Choroid plexus epithelial cell (primary cell): ENCODE results near the gene LSS.
"Not testable (repeated sequence)": the region's sequence is repeated elsewhere in the genome, so short reads cannot be mapped to it uniquely, and the experiment has no call there.

Experiments
- DNase-seq: peaks from one replicate; pipeline ENCODE4 v3.0.0-alpha.2; 2010; ENCODE audit warnings: low read depth
- H3K4me3 ChIP-seq: 2 replicates; pipeline ENCODE4 v1.5.1; 2011; ENCODE audit warnings: low read depth, mild to moderate bottlenecking, control low read depth, low read length, moderate library complexity
- TF ChIP-seq, protein P1 (sequence below): conservative IDR thresholded peaks from 2 replicates; pipeline ENCODE4 v1.5.1; 2011; ENCODE audit warnings: low read depth, mild to moderate bottlenecking, control low read depth, inconsistent platforms, low read length, moderate library complexity

Gene LSS

GRCh38 chr21:46205166-46205565, 23.4 kb downstream of the LSS start:
- no peak for DNase-seq
- TF ChIP-seq, protein P1, sequence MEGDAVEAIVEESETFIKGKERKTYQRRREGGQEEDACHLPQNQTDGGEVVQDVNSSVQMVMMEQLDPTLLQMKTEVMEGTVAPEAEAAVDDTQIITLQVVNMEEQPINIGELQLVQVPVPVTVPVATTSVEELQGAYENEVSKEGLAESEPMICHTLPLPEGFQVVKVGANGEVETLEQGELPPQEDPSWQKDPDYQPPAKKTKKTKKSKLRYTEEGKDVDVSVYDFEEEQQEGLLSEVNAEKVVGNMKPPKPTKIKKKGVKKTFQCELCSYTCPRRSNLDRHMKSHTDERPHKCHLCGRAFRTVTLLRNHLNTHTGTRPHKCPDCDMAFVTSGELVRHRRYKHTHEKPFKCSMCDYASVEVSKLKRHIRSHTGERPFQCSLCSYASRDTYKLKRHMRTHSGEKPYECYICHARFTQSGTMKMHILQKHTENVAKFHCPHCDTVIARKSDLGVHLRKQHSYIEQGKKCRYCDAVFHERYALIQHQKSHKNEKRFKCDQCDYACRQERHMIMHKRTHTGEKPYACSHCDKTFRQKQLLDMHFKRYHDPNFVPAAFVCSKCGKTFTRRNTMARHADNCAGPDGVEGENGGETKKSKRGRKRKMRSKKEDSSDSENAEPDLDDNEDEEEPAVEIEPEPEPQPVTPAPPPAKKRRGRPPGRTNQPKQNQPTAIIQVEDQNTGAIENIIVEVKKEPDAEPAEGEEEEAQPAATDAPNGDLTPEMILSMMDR = no peak

DNA sequence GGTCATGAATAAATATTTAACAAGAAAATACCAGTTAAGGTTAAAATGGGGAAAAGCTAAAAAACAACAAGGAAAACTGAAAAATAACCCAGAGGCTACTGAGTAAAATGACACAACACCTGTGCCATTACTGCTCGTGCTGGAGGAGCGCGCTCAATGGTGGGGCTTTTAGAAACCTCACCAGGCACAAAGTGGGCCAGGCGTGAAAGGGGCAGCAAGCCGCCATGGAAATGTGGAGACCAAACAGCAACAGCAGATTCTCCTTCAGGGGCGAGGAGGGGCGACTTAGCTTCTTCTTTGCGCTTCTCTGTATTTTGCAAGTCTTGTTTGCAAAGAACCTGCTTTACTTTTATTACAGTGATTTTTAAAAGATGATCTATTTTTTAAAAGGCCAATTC, 25.4 kb downstream of the LSS start:
- no peak for DNase-seq
- H3K4me3 ChIP-seq = no peak overlapping the region
- TF ChIP-seq, protein P1 = no peak

More at GRCh38 chr21:46205166-46205565, 23.4 kb downstream of the LSS start:
- H3K4me3 ChIP-seq = no peak overlapping the region

- no peak for DNase-seq
- no peak overlapping the region for H3K4me3 ChIP-seq
- TF ChIP-seq, protein P1 = no peak
These were observed 25.9 kb downstream of the LSS start for GRCh38 chr21:46202592-46203202.

DNA sequence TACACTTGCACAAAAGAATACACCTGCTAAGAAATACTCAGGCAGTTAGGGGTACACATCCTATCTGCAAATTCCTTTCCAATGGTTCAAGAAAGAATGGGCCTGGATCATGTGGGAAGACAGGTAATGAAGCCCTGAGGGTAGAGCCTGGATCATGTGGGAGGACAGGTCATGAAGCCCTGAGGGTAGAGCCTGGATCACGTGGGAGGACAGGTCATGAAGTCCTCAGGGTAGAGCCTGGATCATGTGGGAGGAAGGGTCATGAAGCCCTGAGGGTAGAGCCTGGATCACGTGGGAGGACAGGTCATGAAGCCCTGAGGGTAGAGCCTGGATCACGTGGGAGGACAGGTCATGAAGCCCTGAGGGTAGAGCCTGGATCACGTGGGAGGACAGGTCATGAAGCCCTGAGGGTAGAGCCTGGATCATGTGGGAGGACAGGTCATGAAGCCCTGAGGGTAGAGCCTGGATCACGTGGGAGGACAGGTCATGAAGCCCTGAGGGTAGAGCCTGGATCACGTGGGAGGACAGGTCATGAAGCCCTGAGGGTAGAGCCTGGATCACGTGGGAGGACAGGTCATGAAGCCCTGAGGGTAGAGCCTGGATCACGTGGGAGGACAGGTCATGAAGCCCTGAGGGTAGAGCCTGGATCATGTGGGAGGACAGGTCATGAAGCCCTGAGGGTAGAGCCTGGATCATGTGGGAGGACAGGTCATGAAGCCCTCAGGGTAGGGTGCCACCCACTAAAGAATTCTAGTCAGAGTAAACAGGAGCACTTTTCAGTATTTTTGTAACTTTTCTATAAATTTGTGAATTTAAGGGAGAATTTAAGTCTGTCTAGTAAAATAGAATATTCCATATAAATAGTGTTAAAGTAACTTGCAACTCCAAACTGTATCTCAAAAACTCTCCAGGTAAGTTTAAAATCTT, 27.4 kb downstream of the LSS start:
- not testable (repeated sequence) for DNase-seq, H3K4me3 ChIP-seq

DNA sequence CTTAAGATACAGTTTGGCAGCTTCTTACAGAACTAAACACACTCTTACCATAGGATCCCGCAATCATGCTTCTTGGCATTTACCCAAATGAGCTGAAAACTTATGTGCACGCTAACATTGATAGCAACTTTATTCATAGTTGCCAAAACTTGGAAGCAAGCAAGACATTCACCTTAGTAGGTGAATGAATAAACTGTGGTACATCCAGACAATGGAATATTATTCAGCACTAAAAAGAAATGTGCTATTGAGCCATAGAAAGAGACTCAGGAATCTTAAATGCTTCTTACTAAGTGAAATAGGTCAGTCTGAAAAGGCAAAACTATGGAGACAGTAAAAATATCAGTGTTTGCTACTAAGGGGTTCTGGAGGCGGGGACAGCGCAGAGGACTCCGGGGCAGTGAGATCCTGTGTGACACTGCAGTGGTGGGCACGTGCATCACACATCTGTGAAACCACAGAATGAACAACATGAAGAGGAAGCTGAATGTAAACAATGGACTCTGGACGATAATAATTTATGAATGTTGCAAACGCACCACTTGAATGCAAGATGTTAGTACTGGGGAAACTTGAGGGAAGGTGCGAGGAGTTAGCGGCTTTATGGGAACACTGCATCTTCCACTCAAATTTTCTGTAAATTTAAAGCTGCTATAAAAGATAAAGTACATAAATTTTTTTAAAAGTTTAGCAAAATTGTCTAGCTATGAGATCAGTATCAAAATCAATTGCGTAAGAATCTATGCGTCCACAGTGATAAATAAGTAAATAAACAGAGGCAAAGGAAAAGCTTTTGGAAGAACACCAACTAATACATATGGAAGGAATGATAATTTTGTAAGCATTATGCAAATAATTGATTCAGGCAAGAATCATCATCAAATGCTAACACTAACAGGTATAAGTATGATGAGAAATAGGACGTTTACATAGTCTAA, 28.9 kb downstream of the LSS start:
- TF ChIP-seq, protein P1 = no peak
- no peak overlapping the region for H3K4me3 ChIP-seq
- no peak for DNase-seq

DNA sequence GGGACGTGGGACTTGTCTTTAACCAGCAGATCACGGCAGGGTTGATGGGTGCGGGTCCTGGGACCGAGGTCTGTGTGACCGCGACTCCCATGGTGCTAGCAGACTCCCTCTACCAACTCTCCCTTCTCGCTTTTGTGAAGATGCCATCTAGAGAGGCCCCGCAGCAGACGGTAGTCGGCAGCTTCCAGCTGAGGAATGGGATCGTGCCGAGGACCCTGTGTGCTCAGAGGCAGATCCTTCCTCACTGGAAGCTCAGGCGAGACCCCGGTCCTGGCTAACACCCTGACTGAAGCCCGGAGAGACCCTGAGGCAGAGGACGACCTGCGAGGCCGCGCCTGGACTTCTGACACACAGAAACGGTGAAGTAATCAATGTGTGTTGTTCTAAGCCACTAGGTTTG, 31.8 kb downstream of the LSS start:
- DNase-seq = no peak
- TF ChIP-seq, protein P1 = no peak
- no peak overlapping the region for H3K4me3 ChIP-seq
